Islet precursor cell (in vitro differentiated cells): Measurements from ENCODE around the gene RHCG.
"Not testable (repeated sequence)": the region's sequence is repeated elsewhere in the genome, so short reads cannot be mapped to it uniquely, and the experiment has no call there.

ENCODE experiments used
- DNase-seq: peaks from one replicate; pipeline ENCODE4 v3.0.0-alpha.2; 2018

The RHCG gene

DNA sequence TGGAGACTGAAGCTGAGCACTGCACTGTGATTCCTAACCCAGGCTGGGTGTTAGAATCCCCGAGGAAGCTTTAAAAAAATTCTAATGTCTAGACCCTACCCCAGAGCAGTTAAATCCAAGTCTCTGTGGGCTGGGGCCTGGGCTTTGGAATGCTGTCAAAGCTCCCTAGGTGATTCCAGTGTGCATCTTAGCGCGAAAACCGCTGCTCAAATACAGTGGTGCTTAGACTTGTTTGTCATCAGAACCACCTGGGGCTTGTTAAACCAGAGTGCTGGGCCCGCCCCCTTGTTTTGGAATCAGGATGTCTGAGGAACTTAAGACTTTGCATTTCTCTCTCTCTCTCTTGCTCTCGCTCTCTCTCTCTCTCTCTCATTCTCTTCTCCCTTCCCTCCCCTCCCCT, 20.7 kb downstream of the RHCG start:
- no peak for DNase-seq

DNA sequence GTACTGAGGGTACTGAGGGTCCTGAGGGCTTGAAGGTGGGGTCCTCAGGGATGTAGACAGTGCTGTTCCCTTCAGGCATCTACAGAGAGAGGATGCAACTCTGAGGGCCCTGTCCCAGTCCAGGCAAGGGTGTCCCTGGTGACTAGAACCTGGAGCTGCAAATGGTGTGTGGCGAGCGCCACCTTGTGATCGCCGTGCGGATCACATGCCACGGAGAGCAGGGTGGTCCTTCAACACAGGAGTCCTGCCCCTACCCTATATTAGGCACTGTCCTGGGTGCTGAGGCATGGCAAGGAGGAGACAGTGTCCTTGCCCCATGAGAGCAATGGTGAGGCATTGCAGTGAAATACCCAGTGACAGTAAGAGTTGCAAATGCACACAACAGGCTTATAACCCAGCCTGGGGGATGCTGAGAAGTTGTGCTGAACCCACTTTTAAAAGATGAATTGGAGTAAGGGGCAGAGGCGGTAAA, 23.6 kb downstream of the RHCG start:
- peak; percentile 96 for DNase-seq

DNA sequence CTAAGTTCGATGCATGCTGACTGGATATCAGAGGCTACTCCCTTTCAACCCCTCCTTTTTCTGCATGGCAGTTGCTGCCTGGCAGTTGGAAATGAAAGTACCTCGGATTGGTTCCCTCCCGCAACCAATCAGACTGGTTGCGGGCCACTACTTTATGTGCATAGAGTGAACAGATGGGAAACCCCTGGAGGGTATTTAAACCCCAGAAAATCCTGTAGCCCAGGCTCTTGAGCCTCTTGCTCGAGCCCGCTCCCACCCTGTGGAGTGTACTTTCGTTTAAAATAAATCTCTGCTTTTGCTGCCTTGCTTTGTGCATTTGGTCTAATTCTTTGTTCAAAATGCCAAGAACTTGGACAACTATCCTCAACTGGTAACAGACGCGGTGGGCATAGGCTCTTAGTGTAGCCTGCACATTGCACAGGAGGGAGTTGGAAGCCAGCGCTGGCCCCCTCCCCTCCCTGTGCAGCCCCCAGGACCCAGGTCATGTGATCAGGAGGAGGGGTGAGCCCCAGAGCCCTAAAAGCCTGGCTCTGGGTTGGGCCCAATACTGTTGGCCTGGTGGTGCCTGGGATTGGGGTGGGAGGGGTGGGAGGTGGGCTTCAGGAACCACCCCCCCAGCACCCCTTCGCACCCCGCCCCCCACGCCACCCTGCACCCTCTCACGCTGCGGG, 26.8 kb downstream of the RHCG start:
- DNase-seq, result no peak

DNA sequence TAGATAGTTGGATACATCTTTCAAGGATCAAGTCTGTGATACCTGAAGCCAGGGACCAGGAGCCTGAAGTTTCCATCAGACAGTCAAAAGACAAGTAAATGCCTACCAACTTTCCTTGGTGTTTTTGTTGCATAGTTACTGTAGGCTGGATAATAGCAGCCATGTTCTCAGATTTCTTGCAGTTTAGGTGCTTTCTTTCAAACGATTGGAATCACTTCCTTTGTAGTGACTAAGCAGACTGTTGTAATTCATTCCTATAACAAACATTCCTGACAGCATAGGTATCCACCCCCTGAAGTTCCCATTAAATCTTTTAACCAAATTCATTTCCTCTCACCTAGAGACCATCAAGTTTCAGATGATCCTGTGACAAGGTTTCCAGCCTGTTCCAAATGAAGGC, 27.6 kb downstream of the RHCG start:
- not testable (repeated sequence) for DNase-seq

DNA sequence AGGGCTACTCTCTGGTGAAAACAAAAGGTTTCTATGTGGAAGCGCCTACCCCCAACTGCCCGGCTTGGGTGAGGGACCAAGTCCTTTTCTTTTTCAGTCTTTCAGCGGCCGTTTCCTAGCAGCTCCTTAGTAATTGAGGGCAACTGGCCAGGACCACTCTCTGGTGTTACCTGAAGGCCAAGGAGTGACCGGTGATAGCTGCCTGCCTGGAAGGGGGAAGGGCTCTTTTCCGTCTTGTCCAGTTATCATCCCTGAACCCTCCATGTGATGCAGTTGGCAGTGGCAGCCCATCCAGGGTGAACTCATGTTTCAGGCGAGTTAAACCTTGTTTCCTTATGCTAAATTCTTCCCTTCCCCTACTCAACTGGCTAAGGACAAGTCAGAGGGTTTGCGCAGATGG, 33.3 kb downstream of the RHCG start:
- no peak for DNase-seq

DNA sequence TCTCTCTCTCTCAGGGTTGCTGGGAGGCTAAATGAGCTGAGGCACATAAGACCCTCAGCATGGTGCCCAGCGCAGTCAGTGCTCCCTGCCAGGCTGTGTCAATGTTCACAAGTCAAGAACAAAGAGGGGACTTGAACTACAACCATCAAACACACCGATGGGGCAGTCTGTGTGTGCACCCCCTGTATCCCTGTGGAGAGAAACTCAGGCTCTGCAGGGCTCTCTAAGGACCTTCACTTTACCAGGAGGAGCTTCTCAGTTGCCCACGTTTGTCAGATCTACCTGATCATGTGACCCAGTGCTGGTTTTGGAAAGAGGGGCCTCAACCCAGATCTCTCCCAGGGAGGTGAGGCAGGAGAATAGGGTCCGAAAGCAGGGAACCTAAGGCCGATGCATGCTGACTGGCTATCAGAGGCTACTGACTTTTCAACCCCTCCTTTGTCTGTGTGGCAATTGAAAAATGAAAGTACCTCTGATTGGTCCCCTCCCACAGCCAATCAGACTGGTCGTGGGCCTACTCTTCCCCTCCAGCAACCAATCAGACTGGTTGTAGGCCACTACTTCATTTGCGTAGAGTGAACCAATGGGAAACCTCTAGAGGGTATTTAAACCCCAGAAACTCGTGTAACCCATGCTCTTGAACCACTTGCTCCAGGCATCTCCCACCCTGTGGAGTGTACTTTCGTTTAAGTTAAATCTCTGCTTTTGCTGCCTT, 34.0 kb downstream of the RHCG start:
- no peak for DNase-seq

DNA sequence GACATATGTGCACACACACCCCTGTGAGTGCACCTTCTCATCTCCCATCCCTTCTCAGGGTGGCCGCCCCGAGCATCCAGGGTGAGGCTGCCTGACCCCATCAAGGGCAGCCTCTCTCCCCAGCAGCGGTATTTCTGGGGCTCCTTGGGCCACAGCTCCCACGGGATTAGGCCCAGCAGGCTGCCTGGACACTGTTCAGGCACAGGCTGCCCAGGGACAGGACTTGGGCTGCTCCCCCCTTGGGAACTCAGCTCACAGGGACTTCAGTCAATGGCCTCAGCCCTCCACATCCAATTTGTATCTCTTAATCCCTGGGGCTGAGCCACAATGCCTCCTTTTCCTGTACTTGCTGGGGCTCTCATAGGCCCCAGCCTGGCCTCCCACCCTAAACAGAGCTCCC, 35.0 kb downstream of the RHCG start:
- no peak for DNase-seq

DNA sequence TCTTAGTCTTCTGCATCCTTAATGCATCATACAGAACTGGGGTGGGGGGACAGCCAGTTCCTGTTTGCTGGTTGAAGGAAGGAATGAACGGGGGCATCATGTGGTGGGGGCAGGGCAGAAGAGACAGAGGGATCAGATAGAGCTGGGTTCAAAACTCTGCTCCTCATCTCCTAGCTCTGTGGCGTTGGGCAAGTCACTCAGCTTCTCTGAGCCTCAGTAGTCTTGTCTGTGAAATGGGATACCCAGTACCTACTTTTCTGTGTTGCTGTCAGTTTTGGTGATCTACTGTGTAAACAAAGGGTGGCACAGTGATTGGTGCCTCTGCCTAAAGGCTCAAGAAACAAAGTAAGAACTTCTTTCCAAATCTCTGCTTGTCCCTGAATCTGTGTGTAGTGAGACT, 36.3 kb downstream of the RHCG start:
- DNase-seq, result no peak

DNA sequence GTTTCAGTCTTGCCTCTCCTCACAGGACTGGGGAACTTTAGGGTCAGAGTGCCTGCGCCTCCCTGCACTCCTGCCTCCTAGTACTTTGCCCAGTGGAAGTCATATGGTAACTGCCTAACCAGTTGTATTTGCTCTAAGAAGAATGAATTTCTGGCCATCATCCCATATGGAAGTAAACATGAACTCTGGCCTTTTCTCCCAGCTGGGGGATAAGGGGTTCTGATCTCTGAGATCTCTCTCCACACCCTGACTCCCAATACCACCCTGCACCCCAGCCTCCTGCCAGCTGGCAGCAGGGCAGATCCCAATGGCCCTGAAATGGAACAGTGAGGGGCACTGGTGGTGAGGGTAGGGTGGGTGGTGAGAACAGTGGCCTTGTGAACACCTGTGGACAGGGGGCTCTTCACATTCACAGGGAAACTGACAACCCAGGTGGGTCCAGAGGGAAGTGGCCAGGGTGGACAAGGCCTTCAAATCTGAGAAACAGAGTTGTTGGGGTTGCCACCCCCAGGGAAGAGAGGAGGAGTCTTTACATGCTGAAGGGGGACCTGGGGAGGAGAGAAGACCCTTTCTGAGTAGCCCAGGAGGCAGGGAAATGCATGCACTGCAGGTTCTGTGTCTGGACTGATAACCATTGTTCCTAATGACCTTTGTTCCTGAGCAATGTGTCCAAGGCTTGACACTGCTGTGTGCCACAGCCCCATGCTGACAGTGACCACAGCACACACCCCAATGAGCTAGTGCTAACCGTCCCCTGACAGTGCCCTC, 36.9 kb downstream of the RHCG start:
- DNase-seq, result no peak

DNA sequence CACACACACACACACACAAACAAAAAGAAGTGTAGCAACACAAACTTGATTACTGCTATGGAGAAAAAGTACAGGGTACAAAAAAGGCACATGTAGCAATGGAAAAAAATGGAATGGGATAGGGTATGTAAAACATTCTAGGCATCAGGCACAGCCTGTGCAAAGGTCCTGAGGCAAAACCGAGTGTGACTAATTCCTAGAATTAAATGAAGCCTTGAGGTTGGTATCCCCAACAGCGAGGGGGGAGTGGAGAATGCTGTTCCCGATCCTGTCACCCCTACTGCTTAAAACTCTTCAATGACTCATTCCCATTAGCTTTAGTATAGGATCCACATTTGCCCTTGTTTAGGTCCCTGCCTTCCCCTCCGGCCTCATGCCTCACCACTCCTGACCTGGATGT, 37.9 kb downstream of the RHCG start:
- no peak for DNase-seq

DNA sequence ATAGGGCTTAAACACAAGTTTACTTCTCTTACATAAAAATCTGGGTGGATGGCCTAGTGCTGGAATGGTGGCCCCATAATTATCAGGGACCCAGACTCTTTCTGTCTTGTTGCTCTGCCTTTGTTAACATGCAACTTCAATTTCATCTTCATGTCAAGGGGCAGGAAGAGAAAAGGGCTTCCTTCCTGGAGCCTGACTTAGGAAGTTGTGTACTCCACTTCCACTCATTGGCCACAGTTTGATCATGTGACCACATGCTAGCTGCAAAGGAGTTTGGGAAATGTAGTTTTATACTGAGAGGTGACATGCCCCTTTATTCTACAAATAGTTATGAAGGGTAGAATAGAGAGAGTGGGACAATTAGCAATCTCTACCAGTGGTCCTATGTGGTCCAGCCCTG, 39.3 kb downstream of the RHCG start:
- DNase-seq, result no peak

DNA sequence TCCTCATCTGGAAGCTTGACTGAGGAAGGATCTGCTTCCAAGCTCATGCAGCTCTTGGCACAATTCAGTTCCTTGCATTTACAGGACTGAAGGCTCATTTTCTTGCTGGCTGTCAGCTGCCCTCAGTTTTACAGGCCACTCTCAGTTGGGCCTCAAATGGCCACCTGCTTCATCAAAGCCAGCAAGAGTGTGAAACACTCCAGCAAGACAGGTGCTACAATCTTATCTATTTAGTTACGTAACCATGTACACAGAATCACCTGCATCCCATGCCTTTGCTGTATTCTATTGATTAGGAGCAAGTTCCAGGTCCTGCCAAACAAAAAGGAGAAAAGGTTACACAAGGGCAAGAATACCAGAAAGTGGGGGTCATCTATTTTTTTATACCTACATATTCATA, 40.8 kb downstream of the RHCG start:
- DNase-seq, result no peak

DNA sequence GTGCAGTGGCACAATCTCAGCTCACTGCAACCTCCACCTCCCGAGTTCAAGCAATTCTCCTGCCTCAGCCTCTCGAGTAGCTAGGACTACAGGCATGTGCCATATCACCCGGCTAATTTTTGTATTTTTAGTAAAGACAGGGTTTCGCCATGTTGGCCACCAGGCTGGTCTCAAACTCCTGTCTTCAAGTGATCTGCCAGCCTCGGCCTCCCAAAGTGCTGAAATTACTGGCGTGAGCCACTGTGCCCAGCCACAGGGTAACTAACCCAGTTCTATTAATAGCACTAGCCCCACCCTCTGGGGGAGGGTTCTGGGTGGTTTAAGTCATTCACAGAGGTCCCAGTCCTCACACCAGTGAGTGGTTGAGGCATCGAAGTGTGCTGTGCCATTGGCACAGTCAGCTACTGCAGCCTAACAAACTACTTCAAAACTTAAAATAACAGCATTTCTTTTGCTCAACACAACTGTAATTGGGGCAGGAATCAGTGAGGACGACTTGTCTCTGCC, 44.0 kb downstream of the RHCG start:
- no peak for DNase-seq

DNA sequence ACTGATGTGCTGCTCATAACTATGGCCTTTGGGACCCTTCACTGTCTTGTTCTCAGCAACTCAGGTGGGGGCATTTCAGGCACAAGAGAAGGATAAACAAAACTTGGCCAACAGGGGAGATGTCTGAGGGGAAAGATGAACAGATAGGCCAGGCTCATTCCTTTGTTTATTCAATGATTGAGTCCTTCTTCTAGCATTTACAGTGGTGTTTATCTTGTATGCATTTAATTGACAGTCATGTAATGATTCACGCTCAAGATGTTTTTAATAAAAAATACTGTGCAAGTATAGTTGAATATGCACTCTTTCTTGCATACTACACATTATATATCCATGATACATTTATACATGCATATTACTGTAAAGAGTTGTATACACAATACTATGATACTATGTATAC, 44.5 kb downstream of the RHCG start:
- DNase-seq, result no peak

DNA sequence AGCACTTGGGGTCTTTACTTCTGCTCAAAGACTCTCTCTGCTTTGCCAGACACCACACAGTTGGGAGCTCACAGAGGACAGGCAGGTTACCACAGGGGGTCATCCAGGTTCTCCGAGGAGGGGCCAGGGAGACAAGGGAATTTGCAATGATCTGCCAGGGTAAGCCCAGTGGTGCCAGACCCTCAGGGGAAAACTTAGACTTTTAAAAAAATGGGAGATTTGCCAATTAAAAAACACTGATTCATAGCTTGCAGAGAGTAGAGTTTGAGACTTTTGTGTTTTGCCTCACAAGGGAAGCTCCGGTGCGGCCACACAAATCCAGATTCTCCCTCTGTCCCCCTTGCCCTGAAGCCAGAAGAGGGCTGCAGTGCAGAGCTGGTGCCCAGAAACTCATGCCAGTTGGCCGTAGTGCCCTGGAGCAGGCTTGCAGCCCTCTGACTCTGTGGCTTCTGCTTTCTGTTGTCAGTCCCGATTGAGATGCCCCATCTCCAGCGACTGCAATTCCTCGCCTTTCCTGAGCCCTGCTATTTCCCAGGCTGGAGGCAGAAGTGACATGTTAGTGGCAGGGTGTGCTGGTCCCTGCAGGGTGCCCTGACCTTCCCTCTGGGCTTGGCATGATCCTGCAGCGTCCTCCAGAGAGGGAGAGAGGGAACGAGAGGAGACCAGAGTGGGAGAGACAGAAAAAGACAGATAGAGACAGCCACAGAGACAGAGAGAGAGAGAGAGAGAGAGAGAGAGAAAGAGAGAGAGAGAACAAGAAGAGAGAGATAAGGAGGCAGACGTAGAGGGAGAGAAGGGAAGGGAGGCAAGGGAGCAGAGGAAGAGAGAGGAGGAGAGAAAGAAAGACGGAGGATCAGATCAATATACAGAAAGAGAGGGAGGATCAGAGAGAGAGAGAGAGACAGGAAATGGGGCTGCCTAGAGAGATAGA, 46.0 kb downstream of the RHCG start:
- peak; percentile 69 for DNase-seq

DNA sequence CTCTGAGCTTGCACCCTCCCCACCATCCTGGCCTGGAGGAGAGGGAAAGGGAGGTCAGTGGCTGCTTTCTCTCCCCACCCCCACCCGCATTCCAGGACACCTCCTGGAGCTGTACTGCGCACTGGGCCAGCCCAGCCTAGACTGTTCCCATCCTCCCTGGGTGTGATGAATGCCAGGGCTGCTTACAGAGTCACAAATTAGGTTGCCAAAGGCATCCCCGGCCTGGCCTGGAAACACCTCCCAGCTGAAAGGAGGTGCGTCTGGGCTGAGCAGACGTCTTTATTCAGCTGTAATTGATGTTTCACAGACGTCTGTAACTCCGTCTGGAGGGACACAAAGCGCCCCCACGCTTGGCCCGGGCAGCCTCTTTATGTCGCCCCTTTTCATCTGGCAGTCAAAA, 47.6 kb downstream of the RHCG start:
- DNase-seq, result peak; percentile 93

DNA sequence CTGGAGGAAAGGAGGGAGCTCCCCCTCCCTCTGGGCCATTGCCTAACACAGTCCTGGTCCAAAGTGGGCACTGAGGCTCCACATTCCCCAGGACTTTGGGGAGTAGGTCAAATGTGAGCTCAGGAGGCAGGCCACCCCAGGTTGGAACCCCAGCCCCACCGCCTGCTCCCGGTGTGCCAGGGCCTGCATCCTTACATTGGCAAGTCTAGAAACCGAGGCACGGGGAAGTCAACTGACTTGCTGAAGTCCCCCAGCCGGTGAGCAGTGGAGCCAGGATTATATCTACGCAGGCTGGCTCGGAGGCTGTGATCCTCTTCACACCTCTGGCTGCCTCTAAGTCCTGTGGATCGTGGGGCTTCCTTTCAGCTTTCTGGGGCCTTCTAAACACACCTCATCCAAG, 48.7 kb downstream of the RHCG start:
- no peak for DNase-seq

DNA sequence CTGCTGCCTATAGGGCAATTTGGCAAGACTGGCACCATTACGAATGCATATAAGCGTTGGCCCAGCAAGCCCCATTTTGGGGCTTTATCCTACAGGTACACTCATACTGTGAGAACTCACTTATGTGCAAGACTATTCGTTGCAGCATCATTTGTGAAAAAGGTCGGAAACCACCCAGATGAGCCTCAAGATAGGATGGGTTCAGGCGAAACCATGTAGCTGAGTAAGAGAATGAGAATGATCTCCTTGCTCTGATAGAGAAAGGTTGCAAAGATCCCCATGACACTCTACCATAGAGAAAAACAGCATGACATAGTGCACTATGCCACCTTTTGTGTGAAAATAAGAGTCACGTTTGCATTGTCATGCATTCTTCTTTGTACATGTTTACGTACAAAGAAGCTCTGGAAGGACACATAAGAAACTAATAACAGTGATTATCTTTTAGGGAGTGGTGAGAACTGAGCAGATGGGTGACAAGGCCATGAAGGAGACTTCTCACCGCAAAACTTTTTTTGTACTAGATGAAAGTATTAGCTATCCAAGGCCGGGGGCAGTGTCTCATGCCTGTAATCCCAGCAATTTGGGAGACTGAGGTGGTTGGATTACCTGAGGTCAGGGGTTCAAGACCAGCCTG, 50.0 kb downstream of the RHCG start:
- no peak for DNase-seq

DNA sequence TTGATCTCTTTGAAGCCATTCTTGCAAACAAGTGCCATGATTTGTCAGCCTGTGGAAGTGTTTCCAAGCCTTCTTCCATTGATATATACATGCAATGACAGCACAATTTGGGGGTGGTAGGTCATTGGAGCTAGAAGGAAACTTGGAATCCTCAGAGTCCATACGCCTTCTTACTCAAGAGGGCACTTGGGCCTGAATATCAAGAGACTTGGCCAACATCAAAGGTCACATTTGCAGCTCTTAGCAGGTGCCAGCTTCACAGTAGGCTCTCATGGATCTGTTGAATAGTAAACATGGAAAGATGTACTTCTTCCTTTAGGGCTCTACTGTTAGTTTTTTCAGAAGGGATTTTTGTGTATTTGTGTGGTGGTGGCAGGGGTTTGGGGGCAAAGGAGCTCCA, 50.9 kb downstream of the RHCG start:
- no peak for DNase-seq

DNA sequence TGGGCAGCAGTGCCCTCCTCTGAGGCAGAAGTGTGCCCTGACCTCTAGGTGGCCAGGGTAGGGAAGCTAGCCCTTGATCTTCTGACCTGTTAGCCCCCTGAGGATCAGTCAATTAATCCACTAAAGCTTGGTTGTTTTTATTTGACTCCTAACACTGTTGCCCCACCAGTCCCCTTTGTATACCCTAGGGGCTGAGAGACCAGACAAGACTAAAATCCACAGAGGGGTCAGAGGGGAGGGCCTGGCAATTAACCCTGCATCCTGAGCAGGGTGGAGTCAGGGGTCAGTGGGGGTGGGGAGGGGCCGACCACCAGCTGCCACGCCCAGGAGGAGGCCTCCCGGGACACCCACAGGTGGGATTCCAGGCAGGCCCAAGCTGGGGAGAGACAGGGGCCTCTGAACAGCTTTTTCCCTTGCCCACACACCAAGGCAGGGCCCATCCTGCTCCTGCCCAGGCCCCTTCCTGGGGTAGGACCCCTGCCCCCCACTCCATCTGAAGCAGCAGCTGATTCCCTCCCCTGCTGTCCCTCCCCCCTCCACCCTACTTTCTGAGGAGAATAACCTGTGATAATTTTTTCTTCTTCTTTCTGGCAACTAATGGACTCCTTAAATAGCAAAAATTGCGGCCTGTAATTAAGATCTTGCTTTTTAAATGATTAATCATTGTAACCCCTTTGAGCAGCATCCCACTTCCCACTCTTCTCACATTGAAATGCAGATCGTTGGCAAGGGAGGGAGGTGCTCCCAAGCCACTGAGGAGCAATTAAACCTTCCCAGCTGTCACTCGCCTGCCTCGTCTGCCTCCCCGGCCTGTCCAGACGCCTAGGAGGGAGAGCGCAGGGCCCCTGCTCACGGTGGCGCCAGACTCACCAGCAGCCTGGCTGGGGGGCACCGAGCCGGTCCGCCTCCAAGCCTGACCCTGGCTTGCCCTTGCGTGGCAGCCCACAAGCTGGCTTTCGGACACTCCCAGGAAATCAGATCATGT, 51.9 kb downstream of the RHCG start:
- DNase-seq, result peak; percentile 68

DNA sequence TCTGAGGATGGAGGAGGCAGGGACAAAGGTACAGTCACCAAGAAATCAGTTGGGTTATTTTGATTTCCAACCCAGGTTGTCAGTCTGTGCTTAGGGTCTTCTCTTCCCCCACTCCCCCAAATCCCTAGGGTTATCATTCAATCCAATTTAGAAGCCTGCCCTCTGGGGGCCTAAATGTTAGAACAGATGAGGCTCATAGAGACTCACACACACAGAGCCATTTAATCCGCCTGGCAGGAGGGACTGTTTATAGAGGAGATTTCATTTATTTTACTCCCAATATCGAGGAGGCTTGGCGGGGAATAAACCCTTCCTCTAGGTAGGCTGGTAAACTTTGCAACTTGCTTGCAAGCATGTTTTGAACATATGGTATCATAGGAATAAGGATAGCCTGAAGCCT, 52.8 kb downstream of the RHCG start:
- no peak for DNase-seq
